Measurements from ENCODE around the gene EDC4. TPM values are rescaled to one million over a fixed set of nuclear protein-coding genes. Genes with fewer than 3 reads are reported as not detected.
A peak's percentile ranks its signal among the peaks of the same experiment; 100 is the strongest.

EDC4 gene
- total RNA-seq, 4 donors from 2014 or later, result 43.8 to 72.6 (median 53.5) TPM

DNA sequence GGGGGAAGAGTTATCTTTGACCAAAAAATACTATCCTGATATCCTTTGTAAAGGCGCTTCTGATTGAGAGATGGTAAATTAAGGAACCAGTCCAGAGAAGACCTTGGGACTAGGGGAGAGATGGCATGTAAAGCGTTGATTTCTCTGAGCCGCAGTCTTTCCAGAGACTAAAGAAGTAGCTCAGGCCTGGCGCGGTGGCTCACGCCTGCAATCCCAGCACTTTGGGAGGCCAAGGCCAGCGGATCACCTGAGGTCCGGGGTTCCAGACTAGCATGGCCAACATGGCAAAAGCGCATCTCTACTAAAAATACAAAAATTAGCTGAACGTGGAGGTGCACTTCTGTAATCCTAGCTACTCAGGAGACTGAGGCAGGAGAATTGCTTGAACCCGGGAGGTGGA, 24.7 kb upstream of the EDC4 start:
- Histone ChIP-seq H3K36me3 (no peaks in the 10 kb centered on the region), H3K4me3 (peak overlapping the region in 1 of 2 donors; percentile 97), H3K27me3 (no peaks in the 10 kb centered on the region), H3K4me1 (peaks cover 6 to 72% (median 39%) of the 10 kb centered on the region in 3 donors), H3K9me3 (no peaks in the 10 kb centered on the region), H3K27ac (peak overlapping the region in 3 of 4 donors; percentile 95 to 100 (median 99))
- TF ChIP-seq, protein P1, sequence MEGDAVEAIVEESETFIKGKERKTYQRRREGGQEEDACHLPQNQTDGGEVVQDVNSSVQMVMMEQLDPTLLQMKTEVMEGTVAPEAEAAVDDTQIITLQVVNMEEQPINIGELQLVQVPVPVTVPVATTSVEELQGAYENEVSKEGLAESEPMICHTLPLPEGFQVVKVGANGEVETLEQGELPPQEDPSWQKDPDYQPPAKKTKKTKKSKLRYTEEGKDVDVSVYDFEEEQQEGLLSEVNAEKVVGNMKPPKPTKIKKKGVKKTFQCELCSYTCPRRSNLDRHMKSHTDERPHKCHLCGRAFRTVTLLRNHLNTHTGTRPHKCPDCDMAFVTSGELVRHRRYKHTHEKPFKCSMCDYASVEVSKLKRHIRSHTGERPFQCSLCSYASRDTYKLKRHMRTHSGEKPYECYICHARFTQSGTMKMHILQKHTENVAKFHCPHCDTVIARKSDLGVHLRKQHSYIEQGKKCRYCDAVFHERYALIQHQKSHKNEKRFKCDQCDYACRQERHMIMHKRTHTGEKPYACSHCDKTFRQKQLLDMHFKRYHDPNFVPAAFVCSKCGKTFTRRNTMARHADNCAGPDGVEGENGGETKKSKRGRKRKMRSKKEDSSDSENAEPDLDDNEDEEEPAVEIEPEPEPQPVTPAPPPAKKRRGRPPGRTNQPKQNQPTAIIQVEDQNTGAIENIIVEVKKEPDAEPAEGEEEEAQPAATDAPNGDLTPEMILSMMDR (IDR thresholded peaks at IDR 0.05), result no peak
- no peak for TF ChIP-seq POLR2AphosphoS5 (IDR thresholded peaks at IDR 0.05)
- TF ChIP-seq EP300 (IDR thresholded peaks at IDR 0.05), result no peak
- TF ChIP-seq POLR2A (IDR thresholded peaks at IDR 0.05), result no peak
- 77 to 90% methylated on average over 2 to 4 of the region's 11 CpGs for WGBS, 2 donors (ENCODE audit: low coverage in 1 of 2)
- ATAC-seq, result no peak

DNA sequence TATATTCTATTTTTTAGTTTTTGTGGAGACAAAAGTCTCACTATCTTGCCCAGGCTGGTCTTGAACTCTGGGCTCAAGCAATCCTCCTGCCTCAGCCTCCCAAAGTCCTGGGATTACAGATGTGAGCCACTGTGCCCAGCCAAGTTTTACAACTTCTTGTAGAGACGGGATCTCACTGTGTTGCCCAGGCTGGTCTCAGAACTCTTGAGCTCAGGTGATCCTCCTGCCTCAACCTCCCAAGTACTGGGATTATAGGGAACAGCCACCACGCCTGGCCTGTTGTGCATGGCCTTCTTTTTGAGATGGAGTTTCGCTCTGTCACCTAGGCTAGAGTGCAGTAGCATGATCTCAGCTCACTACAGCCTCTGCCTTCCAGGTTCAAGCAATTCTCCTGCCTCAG, 19.2 kb upstream of the EDC4 start:
- WGBS, 2 donors (ENCODE audit: low coverage in 1 of 2), result 88% methylated on average over 1 of the region's 3 CpGs; no CpG with 5 or more reads in 1 of the 2 donors
- Histone ChIP-seq H3K36me3 (no peaks in the 10 kb centered on the region), H3K27ac (no peak overlapping the region), H3K4me1 (peaks cover 0 to 66% (median 19%) of the 10 kb centered on the region in 3 donors), H3K27me3 (no peaks in the 10 kb centered on the region), H3K9me3 (no peaks in the 10 kb centered on the region), H3K4me3 (no peak overlapping the region)
- TF ChIP-seq POLR2AphosphoS5 (IDR thresholded peaks at IDR 0.05) (no peak), POLR2A (IDR thresholded peaks at IDR 0.05) (no peak), EP300 (IDR thresholded peaks at IDR 0.05) (no peak)
- TF ChIP-seq, protein P1 (IDR thresholded peaks at IDR 0.05), result no peak
- ATAC-seq, result no peak

DNA sequence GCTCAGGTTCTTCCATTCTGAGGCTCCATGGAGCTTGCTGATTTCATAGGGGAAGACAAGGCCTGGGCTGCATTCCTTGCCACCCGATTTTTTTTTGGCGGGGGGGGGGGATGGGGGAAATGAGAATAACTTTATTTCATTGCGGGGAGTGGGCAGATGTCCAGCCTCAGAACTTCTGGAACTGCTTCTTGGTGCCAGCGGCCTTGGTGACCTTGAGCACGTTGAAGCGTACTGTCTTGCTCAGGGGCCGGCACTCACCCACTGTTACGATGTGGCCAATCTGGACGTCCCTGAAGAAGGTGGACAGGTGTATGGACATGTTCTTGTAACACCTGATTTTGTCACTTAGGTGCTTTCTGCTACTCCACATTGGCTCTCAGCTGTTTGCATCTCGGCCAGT, 17.1 kb upstream of the EDC4 start:
- Histone ChIP-seq H3K9me3 (no peaks in the 10 kb centered on the region), H3K4me3 (no peak overlapping the region), H3K27ac (peak overlapping the region in 1 of 4 donors; percentile 19), H3K4me1 (peaks cover 0 to 57% (median 18%) of the 10 kb centered on the region in 3 donors), H3K36me3 (peaks cover 0 to 5% of the 10 kb centered on the region in 2 donors), H3K27me3 (no peaks in the 10 kb centered on the region)
- ATAC-seq, result no peak
- no peak for TF ChIP-seq POLR2A (IDR thresholded peaks at IDR 0.05)
- TF ChIP-seq, protein P1 (IDR thresholded peaks at IDR 0.05), result no peak
- TF ChIP-seq EP300 (IDR thresholded peaks at IDR 0.05), result no peak
- TF ChIP-seq POLR2AphosphoS5 (IDR thresholded peaks at IDR 0.05), result no peak
- 77 to 89% methylated on average over 4 to 5 of the region's 10 CpGs for WGBS, 2 donors (ENCODE audit: low coverage in 1 of 2)

DNA sequence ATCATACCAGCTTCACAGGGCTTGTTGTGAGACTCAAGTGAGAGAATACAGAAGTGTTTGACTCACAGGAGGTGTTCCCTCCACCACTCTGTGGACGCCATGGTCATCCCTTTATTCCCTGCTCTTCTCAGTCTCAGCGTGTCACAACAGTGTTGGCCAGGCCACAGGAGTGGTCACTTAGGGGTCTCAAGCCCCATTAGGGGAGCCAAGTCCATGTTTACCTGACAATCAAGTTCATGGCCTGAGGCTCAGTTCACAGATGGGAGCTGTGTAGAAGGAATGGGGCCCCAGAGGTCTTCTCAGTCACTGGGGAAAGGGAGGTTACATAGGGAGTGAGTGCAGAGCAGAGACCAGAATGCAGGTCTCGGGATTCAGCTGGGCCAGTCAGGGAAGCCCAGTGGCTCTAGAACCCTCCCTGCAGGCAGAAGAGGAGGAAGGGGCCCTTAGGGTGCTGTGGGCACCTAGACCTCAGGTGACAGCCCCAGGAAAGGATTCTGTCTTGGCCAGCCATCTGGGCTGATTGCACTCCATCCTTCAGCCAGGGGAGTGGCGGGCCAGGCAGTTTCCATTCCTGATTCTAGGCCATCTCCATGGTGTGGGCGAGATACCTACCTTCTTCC, 15.8 kb upstream of the EDC4 start:
- Histone ChIP-seq H3K4me1 (peaks cover 0 to 65% (median 30%) of the 10 kb centered on the region in 3 donors), H3K27ac (peak overlapping the region in 3 of 4 donors; percentile 56 to 84 (median 75)), H3K4me3 (no peak overlapping the region), H3K9me3 (no peaks in the 10 kb centered on the region), H3K27me3 (no peaks in the 10 kb centered on the region), H3K36me3 (peaks cover 0 to 9% of the 10 kb centered on the region in 2 donors)
- TF ChIP-seq POLR2A (IDR thresholded peaks at IDR 0.05), result no peak
- TF ChIP-seq EP300 (IDR thresholded peaks at IDR 0.05), result no peak
- TF ChIP-seq, protein P1 (IDR thresholded peaks at IDR 0.05), result no peak
- TF ChIP-seq POLR2AphosphoS5 (IDR thresholded peaks at IDR 0.05), result no peak
- 76 to 85% methylated on average over 4 to 5 of the region's 5 CpGs for WGBS, 2 donors (ENCODE audit: low coverage in 1 of 2)
- no peak for ATAC-seq

All from gastroesophageal sphincter (tissue), 4 donors.